K562 (cell line): ENCODE results near the gene PIGN. TPM values are rescaled to one million over a fixed set of nuclear protein-coding genes. Genes with fewer than 3 reads are reported as not detected.

ENCODE experiments used
- ATAC-seq: fragments of 200-7000 bp; cut with Tn5 transposase; 3 replicates; pipeline ENCODE4 v1.9.1; 2020; ENCODE audit warnings: moderate library complexity
- BruUV-seq: library from RNA; stranded (reverse); fragments of 400-500 nt; replicated peaks from 2 replicates; lab custom pipeline; 2021; lab: Mats Ljungman, UMichigan
- CTCF ChIA-PET: fragments of 300-600 bp; formaldehyde crosslinking; extraction: SDS; loops from one replicate; lab custom pipeline; 2021; ENCODE audit warnings: low intra/inter-chr PET ratio; lab: Yijun Ruan, JAX
- POLR2A ChIA-PET: fragments of 300-600, 350-650 bp; sonication (Branson Sonifier 250); formaldehyde crosslinking; extraction: SDS; loops from one replicate; lab custom pipeline; 2021; ENCODE audit warnings: antibody characterized with exemption, inconsistent platforms; lab: Yijun Ruan, JAX
- DNase-seq, 4 experiments: peaks; one replicate each; pipeline versions ENCODE4 v3.0.0 to v3.0.0-alpha.2; 2011 to 2018; ENCODE audit warnings: low spot score in 3 of 4, mixed read lengths in 3 of 4; ENCODE audit errors: extremely low read depth in 1 of 4
- FAIRE-seq: peaks from 2 replicates; lab custom pipeline; 2011; peaks lifted over from hg19 to GRCh38; lab: Jason Lieb, UNC
- H2AFZ ChIP-seq: 2 replicates; pipeline ENCODE4 v1.6.0; 2011; ENCODE audit warnings: low read depth, low read length, control low read depth, inconsistent platforms
- H3K27ac ChIP-seq: fragments of 200-600 bp; 3 replicates; pipeline ENCODE4 v1.8.0; 2011; ENCODE audit warnings: low read depth, mild to moderate bottlenecking, control low read depth, inconsistent platforms, low read length, moderate library complexity, mixed read lengths; ENCODE audit errors: extremely low read depth
- H3K27me3 ChIP-seq, 2 experiments: fragments of 300-600 bp in 1 of 2; 2 replicates in 1 of 2; 3 replicates in 1 of 2; pipeline versions ENCODE4 v1.6.0 to v1.8.0; 2011; ENCODE audit warnings: inconsistent platforms in 2 of 2, low read length in 2 of 2, mild to moderate bottlenecking in 1 of 2, mixed read lengths in 1 of 2, moderate library complexity in 1 of 2; ENCODE audit not compliant: control insufficient read depth in 2 of 2, insufficient read depth in 2 of 2
- H3K36me3 ChIP-seq: fragments of 300-600 bp; 3 replicates; pipeline ENCODE4 v1.8.0; 2011; ENCODE audit warnings: mild to moderate bottlenecking, low read length, inconsistent platforms; ENCODE audit not compliant: control insufficient read depth, insufficient read depth
- H3K4me1 ChIP-seq, 2 experiments: fragments of 200-600 bp in 1 of 2; replicated peaks in 1 of 2; 2 replicates in 1 of 2; 3 replicates in 1 of 2; pipeline versions ENCODE4 v1.5.1 to v1.8.0; 2011; ENCODE audit warnings: inconsistent platforms in 2 of 2, low read length in 2 of 2, mild to moderate bottlenecking in 1 of 2, mixed read lengths in 1 of 2, moderate library complexity in 1 of 2; ENCODE audit not compliant: control insufficient read depth in 2 of 2, insufficient read depth in 2 of 2
- H3K4me2 ChIP-seq: 2 replicates; pipeline ENCODE4 v1.6.1; 2011; ENCODE audit warnings: low read length, control low read depth, inconsistent platforms, mixed read lengths; ENCODE audit not compliant: insufficient read depth
- H3K4me3 ChIP-seq: fragments of 200-600 bp; sonication (generic), shearing (Covaris generic); 2 replicates; pipeline ENCODE4 v1.5.1; 2016; ENCODE audit warnings: control low read depth, inconsistent platforms
- H3K79me2 ChIP-seq: fragments of 200-600 bp; 3 replicates; pipeline ENCODE4 v1.8.0; 2011; ENCODE audit warnings: low read length, inconsistent platforms; ENCODE audit not compliant: control insufficient read depth, insufficient read depth
- H3K9ac ChIP-seq, 2 experiments: 2 replicates each; pipeline versions ENCODE4 v1.6.0 to v1.6.1; 2011; ENCODE audit warnings: low read depth in 2 of 2, low read length in 2 of 2, control low read depth in 1 of 2, inconsistent platforms in 1 of 2, mild to moderate bottlenecking in 1 of 2, mixed read lengths in 1 of 2; ENCODE audit not compliant: insufficient read depth in 1 of 2
- H3K9me1 ChIP-seq: one replicate; pipeline ENCODE4 v1.6.0; 2011; ENCODE audit warnings: inconsistent platforms, mild to moderate bottlenecking, low read length, moderate library complexity; ENCODE audit not compliant: control insufficient read depth, insufficient read depth
- H3K9me3 ChIP-seq: replicated peaks from 2 replicates; pipeline ENCODE4 v1.5.1; 2011; ENCODE audit warnings: low read depth, low read length, inconsistent platforms; ENCODE audit not compliant: control insufficient read depth, insufficient read depth
- H4K20me1 ChIP-seq: replicated peaks from 2 replicates; pipeline ENCODE4 v1.6.1; 2011; ENCODE audit warnings: low read length, inconsistent platforms, mixed read lengths; ENCODE audit not compliant: control insufficient read depth, insufficient read depth
- CHCHD3 ChIP-seq: fragments of 250-450 bp; sonication (Bioruptor Pico); IDR thresholded peaks from 2 replicates; pipeline ENCODE4 v2.1.2; 2022; ENCODE audit warnings: mild to moderate bottlenecking
- EP300 ChIP-seq: IDR thresholded peaks from 2 replicates; pipeline ENCODE4 v1.6.1; 2012; ENCODE audit warnings: low read length, improper control_type of control experiment
- FOXO4 ChIP-seq: fragments of 450-650 bp; formaldehyde crosslinking; IDR thresholded peaks from 2 replicates; pipeline ENCODE4 v1.4.0; 2020; ENCODE audit warnings: mild to moderate bottlenecking, moderate library complexity
- JUN ChIP-seq, 2 experiments: sonication (generic) in 1 of 2; formaldehyde crosslinking in 1 of 2; IDR thresholded peaks; 2 replicates each; pipeline versions ENCODE4 v1.6.1 to v1.8.0; 2012 to 2022; ENCODE audit warnings: borderline replicate concordance in 2 of 2, mild to moderate bottlenecking in 2 of 2, improper control_type of control experiment in 1 of 2, low read depth in 1 of 2, low read length in 1 of 2, missing genetic modification reagents in 1 of 2
- KAT7 ChIP-seq: sonication (generic); formaldehyde crosslinking; IDR thresholded peaks from 2 replicates; pipeline ENCODE4 v1.8.0; 2022; ENCODE audit warnings: missing genetic modification reagents, mild to moderate bottlenecking, borderline replicate concordance
- NELFE ChIP-seq: IDR thresholded peaks from 2 replicates; pipeline ENCODE4 v1.6.1; 2011; ENCODE audit warnings: mild to moderate bottlenecking; ENCODE audit not compliant: insufficient read depth, insufficient read length
- NRF1 ChIP-seq, 2 experiments: fragments of 450-650 bp; IDR thresholded peaks in 1 of 2; conservative IDR thresholded peaks in 1 of 2; 2 replicates each; pipeline ENCODE4 v1.6.1; 2014; ENCODE audit warnings: mild to moderate bottlenecking in 2 of 2
- SREBF2 ChIP-seq: sonication (generic); formaldehyde crosslinking; IDR thresholded peaks from 2 replicates; pipeline ENCODE4 v1.4.0; 2020; ENCODE audit warnings: mild to moderate bottlenecking, missing genetic modification reagents
- THAP12 ChIP-seq: fragments of 250-450 bp; sonication (Bioruptor Pico); IDR thresholded peaks from 2 replicates; pipeline ENCODE4 v1.9.0; 2021; ENCODE audit warnings: mild to moderate bottlenecking, inconsistent platforms
- ZBTB43 ChIP-seq: sonication (generic); formaldehyde crosslinking; IDR thresholded peaks from 2 replicates; pipeline ENCODE4 v1.8.0; 2023; ENCODE audit warnings: mild to moderate bottlenecking, missing genetic modification reagents
- ZFPM2 ChIP-seq: fragments of 250-450 bp; sonication (Bioruptor Pico); IDR thresholded peaks from 2 replicates; pipeline ENCODE4 v1.5.1; 2022; ENCODE audit warnings: mild to moderate bottlenecking
- ZNF140 ChIP-seq: fragments of 250-450 bp; sonication (Bioruptor Pico); IDR thresholded peaks from 2 replicates; pipeline ENCODE4 v1.8.0; 2021; ENCODE audit warnings: moderate library complexity, mild to moderate bottlenecking, inconsistent platforms
- ZNF561 ChIP-seq: fragments of 450-650 bp; formaldehyde crosslinking; conservative IDR thresholded peaks from 2 replicates; pipeline ENCODE4 v1.4.0; 2020; ENCODE audit warnings: mild to moderate bottlenecking, moderate library complexity
- in situ Hi-C: fragments of 300-500 bp; cut with MboI; formaldehyde crosslinking; loops from 4 replicates; pipeline ENCODE4 v1.15.0; 2018; ENCODE audit warnings: inconsistent platforms, mixed read lengths
- intact Hi-C: fragments of 100-400 bp; cut with micrococcal nuclease; formaldehyde crosslinking; loops from 2 replicates; pipeline ENCODE4 v1.14.2; 2022
- polyA plus RNA-seq, 8 experiments: library from polyadenylated mRNA; depleted of rRNA in 4 of 8; stranded (reverse) in 5 of 8; unstranded in 3 of 8; fragments of >200 nt; fragmentation: Nextera tagmentation in 2 of 8; fragmentation: Illumina TruSeq in 1 of 8; extraction: Ambion mirVana in 2 of 8; extraction: Trizol in 1 of 8; gene quantifications; 2 replicates each; pipeline versions ENCODE4 v1.2.1 to v1.2.3, GENCODE V29; 2011 to 2014; ENCODE audit warnings: inconsistent platforms in 1 of 8, missing spikeins in 1 of 8
- total RNA-seq, 7 experiments: library from RNA; depleted of rRNA in 6 of 7; stranded (reverse); fragments of >200 nt in 6 of 7; fragmentation: Illumina TruSeq in 2 of 7; extraction: Trizol in 2 of 7; gene quantifications; 2 replicates each; pipeline versions ENCODE4 v1.2.1 to v1.2.3, GENCODE V29; 2011 to 2021; ENCODE audit warnings: low replicate concordance in 1 of 7
- TF ChIP-seq, protein P1 (sequence below), 3 experiments: fragments of 200-800 bp in 1 of 3; sonication (Bioruptor generic) in 1 of 3; sonication (generic) in 1 of 3; formaldehyde crosslinking in 1 of 3; IDR thresholded peaks; 2 replicates each; pipeline versions ENCODE4 v1.6.1 to v1.8.0; 2016 to 2022; ENCODE audit warnings: mild to moderate bottlenecking in 2 of 3, missing compliant biosample characterization in 2 of 3, missing genetic modification characterization in 2 of 3, missing genetic modification reagents in 1 of 3

PIGN gene
- total and polyA plus RNA-seq, 9 of the 15 experiments (the other 6 are each of a cell fraction or from before 2014, with no cell fraction given) = 9.9 to 25.6 (median 17.3) TPM

- TF ChIP-seq, protein P1, sequence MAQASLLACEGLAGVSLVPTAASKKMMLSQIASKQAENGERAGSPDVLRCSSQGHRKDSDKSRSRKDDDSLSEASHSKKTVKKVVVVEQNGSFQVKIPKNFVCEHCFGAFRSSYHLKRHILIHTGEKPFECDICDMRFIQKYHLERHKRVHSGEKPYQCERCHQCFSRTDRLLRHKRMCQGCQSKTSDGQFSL (CRISPR knock-in tag; IDR thresholded peaks at IDR 0.05) = no peak
- TF ChIP-seq, protein P1 (tag; IDR thresholded peaks at IDR 0.05) = no peak
- TF ChIP-seq ZNF561 (CRISPR knock-in tag) = no peak
- TF ChIP-seq, all 486 proteins: peak for 0
These were observed 67.0 kb downstream of the PIGN start (continued) for GRCh38 chr18:62119884-62120283.

- DNase-seq (no peak), ATAC-seq (no peak), FAIRE-seq (no peak)
- H3K27ac ChIP-seq = no peak overlapping the region
- no peaks in the 10 kb centered on the region for H3K79me2 ChIP-seq
- H3K9me3 ChIP-seq = no peaks in the 10 kb centered on the region
- no peaks in the 10 kb centered on the region for H3K4me1 ChIP-seq
- BruUV-seq = no TSS peak
- no peak overlapping the region for H2AFZ ChIP-seq
- intact Hi-C loops (no loop called here), in situ Hi-C loops (no loop called here)
- H3K27me3 ChIP-seq = no peaks in the 10 kb centered on the region
- no peaks in the 10 kb centered on the region for H3K9me1 ChIP-seq
- H3K9ac ChIP-seq = no peak overlapping the region
- H3K36me3 ChIP-seq = no peaks in the 10 kb centered on the region
- ChIA-PET CTCF (no interaction called here), POLR2A (no interaction called here)
- H3K4me2 ChIP-seq = no peak overlapping the region
- no peaks in the 10 kb centered on the region for H4K20me1 ChIP-seq
- H3K4me3 ChIP-seq = no peak overlapping the region
- TF ChIP-seq FOXO4 (no peak), JUN (IDR thresholded peaks at IDR 0.05; ENCODE audit: borderline replicate concordance, low read depth, low read length) (no peak), JUN (CRISPR knock-in tag; IDR thresholded peaks at IDR 0.05; ENCODE audit: borderline replicate concordance) (no peak), ZNF140 (CRISPR knock-in tag) (no peak), SREBF2 (CRISPR knock-in tag) (no peak), NELFE (no peak), THAP12 (no peak), NRF1 (conservative IDR thresholded peaks at IDR 0.05 in 1 of 2, IDR thresholded peaks at IDR 0.05 in 1 of 2) (no peak), ZFPM2 (CRISPR knock-in tag) (no peak), KAT7 (CRISPR knock-in tag) (no peak), ZBTB43 (CRISPR knock-in tag) (no peak), CHCHD3 (no peak), EP300 (no peak)
These were observed 68.5 kb downstream of the PIGN start for GRCh38 chr18:62118328-62118727.
